Neural progenitor cell (in vitro differentiated cells): ENCODE measurements around the gene KDM4B. TPM values are rescaled to one million over a fixed set of nuclear protein-coding genes. Genes with fewer than 3 reads are reported as not detected.

Experiments
- DNase-seq: peaks from one replicate; pipeline ENCODE4 v3.0.0-alpha.2; 2016; ENCODE audit warnings: low spot score
- H2AFZ ChIP-seq: fragments of 200-600 bp; sonication (generic); replicated peaks from 2 replicates; pipeline ENCODE4 v1.6.1; 2016; ENCODE audit warnings: antibody characterized with exemption
- H3F3A ChIP-seq: fragments of 200-600 bp; sonication (generic); 2 replicates; pipeline ENCODE4 v1.6.1; 2016; ENCODE audit warnings: antibody characterized with exemption, low read depth
- H3K27ac ChIP-seq: fragments of 200-600 bp; sonication (generic); 2 replicates; pipeline ENCODE4 v1.5.1; 2016; ENCODE audit warnings: mild to moderate bottlenecking
- H3K27me3 ChIP-seq: fragments of 200-600 bp; sonication (generic); 2 replicates; pipeline ENCODE4 v1.6.1; 2016; ENCODE audit warnings: mild to moderate bottlenecking, moderate library complexity
- H3K36me3 ChIP-seq: fragments of 200-600 bp; sonication (generic); 2 replicates; pipeline ENCODE4 v1.5.1; 2016
- H3K4me1 ChIP-seq: fragments of 200-600 bp; sonication (generic); 2 replicates; pipeline ENCODE4 v1.6.1; 2016; ENCODE audit warnings: mixed run types
- H3K4me2 ChIP-seq: fragments of 200-600 bp; sonication (generic); 2 replicates; pipeline ENCODE4 v1.6.1; 2016
- H3K4me3 ChIP-seq: fragments of 200-600 bp; sonication (generic); 2 replicates; pipeline ENCODE4 v1.5.1; 2016
- H3K79me2 ChIP-seq: fragments of 200-600 bp; sonication (generic); 2 replicates; pipeline ENCODE4 v1.6.1; 2016; ENCODE audit warnings: low read depth
- H3K9ac ChIP-seq: fragments of 200-600 bp; sonication (generic); 2 replicates; pipeline ENCODE4 v1.6.1; 2016
- H3K9me3 ChIP-seq: fragments of 200-600 bp; sonication (generic); 2 replicates; pipeline ENCODE4 v1.5.1; 2016; ENCODE audit warnings: low read depth
- H4K20me1 ChIP-seq: fragments of 200-600 bp; sonication (generic); 2 replicates; pipeline ENCODE4 v1.6.1; 2016; ENCODE audit warnings: low read depth
- H3K27ac Mint-ChIP-seq: 3 replicates; pipeline ENCODE4 v1.8.0; 2021; ENCODE audit warnings: mixed read lengths
- H3K27me3 Mint-ChIP-seq: 2 replicates; pipeline ENCODE4 v1.8.0; 2022; ENCODE audit warnings: low read depth, mild to moderate bottlenecking, inconsistent platforms, moderate library complexity, mixed read lengths; ENCODE audit not compliant: insufficient read depth
- H3K36me3 Mint-ChIP-seq: 3 replicates; pipeline ENCODE4 v1.8.0; 2021; ENCODE audit warnings: mixed read lengths
- H3K4me1 Mint-ChIP-seq: 3 replicates; pipeline ENCODE4 v1.8.0; 2021; ENCODE audit warnings: mixed read lengths
- H3K4me3 Mint-ChIP-seq: 3 replicates; pipeline ENCODE4 v1.8.0; 2021; ENCODE audit warnings: mild to moderate bottlenecking, moderate library complexity, mixed read lengths
- H3K9me3 Mint-ChIP-seq: 3 replicates; pipeline ENCODE4 v1.8.0; 2020; ENCODE audit warnings: mixed read lengths
- EZH2 ChIP-seq: fragments of 200-600 bp; sonication (generic); IDR thresholded peaks from 2 replicates; pipeline ENCODE4 v1.6.1; 2017; ENCODE audit warnings: antibody characterized with exemption, mild to moderate bottlenecking, moderate library complexity
- EZH2phosphoT487 ChIP-seq: fragments of 200-600 bp; sonication (generic); IDR thresholded peaks from 2 replicates; pipeline ENCODE4 v1.6.1; 2017; ENCODE audit warnings: antibody characterized with exemption
- total RNA-seq: library from RNA; depleted of rRNA; stranded (reverse); fragments of >200 nt; gene quantifications from 2 replicates; pipeline ENCODE4 v1.2.3, GENCODE V29; 2015; ENCODE audit warnings: low replicate concordance
- TF ChIP-seq, protein P1 (sequence below): fragments of 200-600 bp; sonication (generic); IDR thresholded peaks from 2 replicates; pipeline ENCODE4 v1.5.1; 2017; ENCODE audit warnings: antibody characterized with exemption, mild to moderate bottlenecking

Gene KDM4B
- total RNA-seq, 1 donor from 2014 or later: 16.0 TPM

DNA sequence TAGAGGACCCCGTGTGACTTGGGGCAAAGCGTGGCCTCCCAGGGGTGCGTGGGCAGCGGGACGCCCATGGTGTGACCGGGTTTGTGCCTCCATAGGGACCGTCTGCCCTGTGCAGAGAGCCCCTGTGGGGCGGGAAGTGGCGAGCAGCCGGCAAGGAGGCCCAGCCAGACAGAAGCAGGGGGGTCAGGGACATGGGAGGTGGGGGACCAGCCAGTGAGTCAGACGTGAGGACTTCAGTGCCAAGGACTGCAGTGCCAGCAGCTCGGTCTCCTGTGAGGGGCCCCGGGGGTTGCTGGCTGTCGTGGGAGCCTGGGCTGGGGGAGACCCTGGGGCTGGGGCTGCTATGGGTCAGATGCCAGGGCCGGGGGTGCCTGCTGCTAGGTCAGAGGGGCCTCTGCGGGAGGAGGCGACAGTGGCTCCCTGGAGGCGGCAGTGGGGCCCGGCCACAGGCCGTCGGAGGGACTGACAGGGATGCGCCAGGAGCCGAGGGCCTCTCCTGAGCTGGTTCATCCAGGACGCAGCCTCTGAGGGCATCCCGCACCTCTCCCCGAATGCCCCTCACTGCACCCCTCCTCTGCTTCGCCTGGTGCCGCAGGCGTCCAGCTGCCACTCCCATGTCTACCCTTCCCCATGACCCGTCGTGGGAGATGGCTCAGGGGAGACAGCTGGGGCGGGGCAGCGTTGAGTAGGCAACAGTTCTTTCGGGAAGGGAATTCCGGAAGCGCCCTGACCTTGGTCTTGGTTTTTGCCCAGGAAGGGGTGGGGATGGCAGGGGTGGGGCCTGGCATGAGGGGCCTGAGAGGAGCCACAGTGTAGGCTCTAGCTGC, 80.0 kb downstream of the KDM4B start:
- H3K36me3 ChIP-seq: no peaks in the 10 kb centered on the region
- H4K20me1 ChIP-seq: peaks cover 42% of the 10 kb centered on the region
- H3K27me3 ChIP-seq: no peaks in the 10 kb centered on the region
- H3K27me3 Mint-ChIP-seq: peaks cover 2% of the 10 kb centered on the region
- peaks cover 9% of the 10 kb centered on the region for H3K36me3 Mint-ChIP-seq
- peaks cover 33% of the 10 kb centered on the region for H3K4me1 Mint-ChIP-seq
- H3K9me3 ChIP-seq: no peaks in the 10 kb centered on the region
- H3K9me3 Mint-ChIP-seq: no peaks in the 10 kb centered on the region
- no peak for TF ChIP-seq EZH2
- TF ChIP-seq, protein P1, sequence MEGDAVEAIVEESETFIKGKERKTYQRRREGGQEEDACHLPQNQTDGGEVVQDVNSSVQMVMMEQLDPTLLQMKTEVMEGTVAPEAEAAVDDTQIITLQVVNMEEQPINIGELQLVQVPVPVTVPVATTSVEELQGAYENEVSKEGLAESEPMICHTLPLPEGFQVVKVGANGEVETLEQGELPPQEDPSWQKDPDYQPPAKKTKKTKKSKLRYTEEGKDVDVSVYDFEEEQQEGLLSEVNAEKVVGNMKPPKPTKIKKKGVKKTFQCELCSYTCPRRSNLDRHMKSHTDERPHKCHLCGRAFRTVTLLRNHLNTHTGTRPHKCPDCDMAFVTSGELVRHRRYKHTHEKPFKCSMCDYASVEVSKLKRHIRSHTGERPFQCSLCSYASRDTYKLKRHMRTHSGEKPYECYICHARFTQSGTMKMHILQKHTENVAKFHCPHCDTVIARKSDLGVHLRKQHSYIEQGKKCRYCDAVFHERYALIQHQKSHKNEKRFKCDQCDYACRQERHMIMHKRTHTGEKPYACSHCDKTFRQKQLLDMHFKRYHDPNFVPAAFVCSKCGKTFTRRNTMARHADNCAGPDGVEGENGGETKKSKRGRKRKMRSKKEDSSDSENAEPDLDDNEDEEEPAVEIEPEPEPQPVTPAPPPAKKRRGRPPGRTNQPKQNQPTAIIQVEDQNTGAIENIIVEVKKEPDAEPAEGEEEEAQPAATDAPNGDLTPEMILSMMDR: no peak
- TF ChIP-seq EZH2phosphoT487: no peak
- H3K4me2 ChIP-seq: peak overlapping the region; percentile 12
- no peak overlapping the region for H3K4me3 ChIP-seq
- no peak overlapping the region for H3K9ac ChIP-seq
- peaks cover 5% of the 10 kb centered on the region for H3K4me1 ChIP-seq
- no peaks in the 10 kb centered on the region for H3F3A ChIP-seq
- no peak overlapping the region for H2AFZ ChIP-seq
- H3K79me2 ChIP-seq: no peaks in the 10 kb centered on the region
- H3K27ac ChIP-seq: no peak overlapping the region
- no peak for DNase-seq
- no peak overlapping the region for H3K27ac Mint-ChIP-seq
- H3K4me3 Mint-ChIP-seq: no peak overlapping the region

GRCh38 chr19:5049561-5049960, 80.6 kb downstream of the KDM4B start:
- Histone ChIP-seq H3K9me3 (no peaks in the 10 kb centered on the region), H3K9ac (no peak overlapping the region), H3F3A (no peaks in the 10 kb centered on the region), H3K79me2 (no peaks in the 10 kb centered on the region), H3K4me2 (no peak overlapping the region), H3K36me3 (no peaks in the 10 kb centered on the region), H2AFZ (no peak overlapping the region), H3K4me3 (no peak overlapping the region), H3K27me3 (no peaks in the 10 kb centered on the region), H3K4me1 (peaks cover 5% of the 10 kb centered on the region), H3K27ac (no peak overlapping the region), H4K20me1 (peaks cover 42% of the 10 kb centered on the region)
- H3K27ac Mint-ChIP-seq: no peak overlapping the region
- H3K36me3 Mint-ChIP-seq: peaks cover 7% of the 10 kb centered on the region
- no peak for DNase-seq
- TF ChIP-seq EZH2phosphoT487 (no peak), EZH2 (no peak)
- TF ChIP-seq, protein P1: no peak
- no peak overlapping the region for H3K4me3 Mint-ChIP-seq
- H3K27me3 Mint-ChIP-seq: peaks cover 2% of the 10 kb centered on the region
- no peaks in the 10 kb centered on the region for H3K9me3 Mint-ChIP-seq
- H3K4me1 Mint-ChIP-seq: peaks cover 30% of the 10 kb centered on the region

GRCh38 chr19:5050067-5050656, 81.2 kb downstream of the KDM4B start:
- Mint-ChIP-seq H3K27me3 (peaks cover 2% of the 10 kb centered on the region), H3K27ac (no peak overlapping the region), H3K36me3 (peaks cover 4% of the 10 kb centered on the region), H3K4me3 (no peak overlapping the region), H3K4me1 (peaks cover 26% of the 10 kb centered on the region), H3K9me3 (no peaks in the 10 kb centered on the region)
- Histone ChIP-seq H4K20me1 (peaks cover 42% of the 10 kb centered on the region), H3K36me3 (no peaks in the 10 kb centered on the region), H3F3A (no peaks in the 10 kb centered on the region), H3K4me3 (no peak overlapping the region), H3K9me3 (no peaks in the 10 kb centered on the region), H3K4me2 (no peak overlapping the region), H2AFZ (no peak overlapping the region), H3K4me1 (peaks cover 5% of the 10 kb centered on the region), H3K27ac (no peak overlapping the region), H3K9ac (no peak overlapping the region), H3K27me3 (no peaks in the 10 kb centered on the region), H3K79me2 (no peaks in the 10 kb centered on the region)
- TF ChIP-seq EZH2phosphoT487: no peak
- TF ChIP-seq, protein P1: no peak
- no peak for TF ChIP-seq EZH2
- no peak for DNase-seq
